ENCODE results near the gene TYSND1. TPM values are rescaled to one million over a fixed set of nuclear protein-coding genes. Genes with fewer than 3 reads are reported as not detected.
"Not testable (repeated sequence)": the region's sequence is repeated elsewhere in the genome, so short reads cannot be mapped to it uniquely, and the experiment has no call there.

Gene TYSND1
- total RNA-seq, 1 donor from 2014 or later: 10.6 TPM

DNA sequence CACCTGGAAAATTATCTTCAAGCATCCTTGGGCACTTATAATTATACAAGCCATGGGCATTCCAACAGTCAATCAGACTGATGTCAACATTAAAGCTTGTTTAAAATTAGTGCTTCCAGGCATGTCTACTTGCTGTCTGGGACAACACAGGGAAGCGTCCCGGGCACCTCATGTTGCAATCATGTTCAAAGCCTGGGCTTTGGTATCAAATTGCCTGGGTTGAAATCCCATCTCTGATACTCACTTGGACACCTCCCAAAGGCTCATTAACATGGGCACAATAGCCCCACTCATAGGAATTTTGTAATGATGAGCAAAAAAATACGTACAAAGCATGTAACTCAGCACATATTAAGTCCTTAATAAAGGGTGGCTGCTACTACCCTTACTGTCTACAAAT, 28.3 kb downstream of the TYSND1 start:
- DNase-seq (ENCODE audit: low spot score) (no peak), ATAC-seq (no peak)
- intact Hi-C loops (cut with DNase I): no loop called here

DNA sequence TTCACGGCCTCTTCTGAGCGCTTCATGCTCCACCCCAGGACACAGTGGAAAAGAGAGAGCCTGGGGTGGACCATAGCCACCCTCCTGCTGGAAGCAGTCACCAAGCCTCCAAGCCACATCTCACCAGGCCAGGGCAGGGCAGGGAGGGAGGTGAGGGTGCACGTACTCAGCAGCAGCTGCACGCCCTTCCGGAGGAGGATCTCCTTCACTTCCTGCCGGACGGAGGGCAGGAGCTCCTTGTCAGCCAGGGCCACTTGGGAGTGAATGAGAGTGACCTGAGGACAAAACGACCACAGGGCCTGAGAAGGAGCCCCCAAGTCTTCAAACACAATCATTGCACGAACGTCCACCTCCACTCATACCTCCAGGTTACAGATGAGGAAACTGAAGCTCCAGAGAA, 28.9 kb downstream of the TYSND1 start:
- ATAC-seq (peak; percentile 5), DNase-seq (ENCODE audit: low spot score) (no peak)
- intact Hi-C loops (cut with DNase I): no loop called here

DNA sequence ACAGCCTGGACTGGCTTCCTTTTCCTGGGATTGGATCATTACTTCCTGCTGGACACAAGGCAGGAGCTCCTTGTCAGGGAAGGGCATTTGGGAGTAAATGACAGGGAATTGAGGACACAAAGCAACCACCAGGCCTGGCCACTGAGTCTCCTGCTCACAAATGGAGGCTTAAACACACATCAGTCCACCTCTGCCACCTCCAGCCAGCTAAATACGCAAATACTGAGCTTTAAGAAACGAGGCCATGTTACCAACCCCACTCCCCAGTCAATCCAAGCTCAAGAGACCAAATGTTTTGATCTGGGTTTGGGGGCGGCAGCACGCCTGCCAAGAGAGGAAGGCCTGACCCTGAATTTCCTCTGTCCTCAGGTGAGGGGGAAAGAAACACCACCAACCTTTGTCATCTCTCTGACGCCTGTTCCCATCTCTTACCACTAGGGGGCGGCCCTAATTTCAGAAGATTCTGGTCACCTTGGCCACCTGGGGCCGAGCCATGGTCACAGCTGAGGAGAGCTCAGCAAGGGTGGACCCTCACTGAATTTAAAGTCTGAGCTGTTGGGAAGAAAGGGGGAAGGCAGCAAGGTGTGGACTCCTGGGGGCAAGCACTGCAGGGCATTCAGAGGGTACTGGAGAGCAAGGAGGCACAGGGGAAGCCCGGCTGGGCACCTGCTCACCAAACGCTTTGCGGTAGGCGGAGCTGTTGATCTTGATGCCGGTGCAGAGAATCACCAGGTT, 30.4 kb downstream of the TYSND1 start:
- DNase-seq (ENCODE audit: low spot score) (no peak), ATAC-seq (peak; percentile 35)
- intact Hi-C loops (cut with DNase I): no loop called here

DNA sequence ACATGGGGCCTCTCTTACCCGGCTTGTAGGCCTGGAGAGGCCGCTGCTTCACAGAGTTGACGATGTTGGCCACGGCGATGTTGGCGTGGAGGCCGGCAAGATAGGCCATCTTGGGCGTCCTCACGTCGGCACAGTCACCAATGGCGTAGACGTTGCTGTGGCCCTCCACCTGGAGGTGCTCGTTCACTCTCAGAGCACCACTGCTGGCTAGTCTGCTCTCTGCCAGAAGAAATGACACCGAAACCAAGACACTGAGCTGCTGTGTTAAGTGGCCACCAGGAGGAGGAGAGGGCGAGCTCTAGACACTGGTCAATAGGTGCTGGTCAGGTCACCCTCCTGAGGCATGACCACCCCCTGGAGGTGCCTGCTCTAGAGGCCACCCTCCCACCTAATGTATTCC, 31.6 kb downstream of the TYSND1 start:
- ATAC-seq (no peak), DNase-seq (ENCODE audit: low spot score) (no peak)
- intact Hi-C loops (cut with DNase I): no loop called here

DNA sequence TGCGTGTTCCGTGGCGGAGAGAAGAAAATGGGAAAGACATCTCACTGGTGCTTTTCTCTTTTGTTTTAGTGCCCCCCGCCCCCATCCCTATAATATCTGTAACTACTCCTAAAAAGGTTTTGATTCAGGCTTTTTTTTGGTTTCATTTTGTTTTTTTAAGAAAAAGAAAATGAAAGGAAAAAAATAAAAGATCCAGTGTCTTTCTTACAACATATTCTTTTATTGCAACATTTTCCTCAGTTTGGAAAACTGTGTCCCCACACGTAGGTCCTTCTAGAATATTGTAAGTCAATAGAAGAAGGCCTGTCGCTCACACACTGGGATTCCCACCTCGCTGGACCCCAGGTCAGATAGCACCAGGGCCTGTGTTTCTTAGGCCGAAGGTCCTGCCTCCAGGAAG, 34.4 kb downstream of the TYSND1 start:
- no peak for DNase-seq (ENCODE audit: low spot score)
- ATAC-seq: peak; percentile 14
- intact Hi-C loops (cut with DNase I): no loop called here

DNA sequence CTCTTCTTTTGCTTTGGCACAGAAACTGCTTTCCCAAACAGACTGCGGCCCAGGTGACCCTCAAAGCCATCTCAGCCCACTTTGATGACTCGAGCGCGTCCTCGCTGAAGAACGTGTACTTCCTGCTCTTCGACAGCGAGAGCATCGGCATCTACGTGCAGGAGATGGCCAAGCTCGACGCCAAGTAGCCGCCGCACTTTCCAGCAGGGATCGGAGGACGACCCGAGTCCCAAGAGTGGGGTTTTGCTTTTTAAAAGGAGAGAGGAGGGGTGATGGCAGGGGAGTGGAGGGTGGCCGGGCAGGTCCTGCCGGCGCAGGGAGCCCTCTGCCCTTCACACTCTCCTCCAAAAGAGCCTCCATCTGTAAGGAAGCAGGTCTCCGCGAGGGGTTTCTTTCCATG, 35.0 kb downstream of the TYSND1 start:
- DNase-seq (ENCODE audit: low spot score) (no peak), ATAC-seq (no peak)
- intact Hi-C loops (cut with DNase I): no loop called here

DNA sequence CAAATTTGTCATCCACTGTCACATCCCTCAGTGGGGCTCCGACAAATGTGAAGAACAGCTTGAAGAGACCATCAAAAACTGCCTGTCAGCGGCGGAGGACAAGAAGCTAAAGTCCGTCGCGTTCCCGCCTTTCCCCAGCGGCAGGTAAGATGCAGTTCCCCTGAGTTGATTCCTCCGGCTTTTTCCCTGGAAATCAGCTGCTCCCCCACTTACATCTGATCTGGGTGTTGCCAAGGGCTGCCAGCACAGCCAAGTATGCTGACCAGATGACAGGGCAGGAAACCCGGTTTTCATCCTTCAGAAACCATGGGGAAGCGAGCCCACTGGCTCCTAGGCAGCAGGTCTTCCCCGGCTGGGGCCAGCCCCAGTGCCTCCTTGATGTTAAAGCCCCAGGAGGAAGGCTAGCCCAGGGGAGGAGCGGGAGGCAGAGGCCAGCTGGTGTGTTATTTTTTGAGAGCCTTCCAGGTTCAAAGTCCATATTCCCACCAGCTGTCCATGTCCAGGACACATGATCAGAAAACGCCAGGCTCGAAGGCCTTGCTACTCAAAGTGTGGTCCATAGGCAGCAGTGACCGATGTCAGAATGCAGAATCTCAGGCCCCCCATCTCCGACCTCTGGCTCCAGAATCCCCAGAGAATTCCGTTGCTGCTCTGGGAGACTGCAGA, 37.3 kb downstream of the TYSND1 start:
- intact Hi-C loops (cut with DNase I): no loop called here
- ATAC-seq (no peak), DNase-seq (ENCODE audit: low spot score) (no peak)

DNA sequence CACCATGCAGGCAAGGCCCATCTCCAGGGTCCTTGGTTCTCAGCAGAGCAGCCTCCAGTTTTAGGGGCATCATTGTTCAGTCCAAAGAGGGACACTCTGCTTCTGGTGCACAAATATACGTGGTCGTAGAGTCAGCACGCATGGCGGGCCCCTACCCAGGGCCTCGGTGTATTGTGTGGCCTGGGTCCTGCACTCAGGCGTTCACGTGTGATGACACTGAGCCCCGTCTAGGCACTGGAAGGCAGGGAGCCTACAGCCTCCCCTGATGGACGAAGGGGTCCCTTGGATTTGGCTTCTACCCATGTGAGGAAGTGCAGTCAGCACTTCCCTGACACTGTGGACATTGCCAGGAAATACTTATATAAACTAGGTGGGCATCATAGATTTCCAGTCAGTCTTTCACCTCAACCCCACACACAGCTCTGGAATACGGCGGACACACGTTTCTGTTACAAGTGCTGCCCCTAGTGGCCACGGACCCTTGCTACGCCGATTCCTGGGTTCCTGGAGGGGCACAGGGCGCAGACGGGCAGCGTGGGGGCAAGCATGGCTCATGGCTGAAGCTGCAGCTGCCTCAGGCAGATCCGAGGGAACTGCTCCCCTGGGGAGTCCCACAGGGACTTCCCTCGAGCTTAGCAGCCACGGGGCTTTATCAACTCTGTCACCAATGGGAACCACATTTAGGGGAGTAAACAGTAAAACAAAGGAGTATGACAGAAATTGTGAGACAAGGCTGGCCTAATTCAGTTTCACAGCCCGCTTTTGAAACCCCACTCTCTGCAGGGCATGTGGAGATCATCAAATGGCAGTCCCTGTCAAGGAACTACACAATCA, 39.3 kb downstream of the TYSND1 start:
- no peak for DNase-seq (ENCODE audit: low spot score)
- ATAC-seq: peak; percentile 20
- intact Hi-C loops (cut with DNase I): no loop called here

DNA sequence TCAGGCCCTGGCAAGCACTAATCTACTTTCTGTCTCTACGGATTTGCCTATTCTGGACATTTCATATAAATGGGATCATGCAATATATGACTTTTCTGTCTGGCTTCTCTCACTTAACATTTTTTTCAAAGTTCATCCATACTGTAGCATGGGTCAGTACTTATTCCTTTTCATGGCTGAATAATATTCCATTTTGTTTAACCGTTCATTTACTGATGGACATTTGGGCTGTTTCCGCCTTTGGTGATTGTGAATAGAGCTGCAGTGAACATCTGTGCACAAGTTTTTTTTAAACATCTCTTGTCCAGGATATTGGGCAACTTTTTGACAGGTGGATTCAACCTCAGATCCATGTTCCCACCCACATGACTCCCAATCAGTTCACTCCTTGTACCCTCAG, 44.8 kb downstream of the TYSND1 start:
- DNase-seq (ENCODE audit: low spot score): no peak
- no peak for ATAC-seq
- intact Hi-C loops (cut with DNase I): no loop called here

DNA sequence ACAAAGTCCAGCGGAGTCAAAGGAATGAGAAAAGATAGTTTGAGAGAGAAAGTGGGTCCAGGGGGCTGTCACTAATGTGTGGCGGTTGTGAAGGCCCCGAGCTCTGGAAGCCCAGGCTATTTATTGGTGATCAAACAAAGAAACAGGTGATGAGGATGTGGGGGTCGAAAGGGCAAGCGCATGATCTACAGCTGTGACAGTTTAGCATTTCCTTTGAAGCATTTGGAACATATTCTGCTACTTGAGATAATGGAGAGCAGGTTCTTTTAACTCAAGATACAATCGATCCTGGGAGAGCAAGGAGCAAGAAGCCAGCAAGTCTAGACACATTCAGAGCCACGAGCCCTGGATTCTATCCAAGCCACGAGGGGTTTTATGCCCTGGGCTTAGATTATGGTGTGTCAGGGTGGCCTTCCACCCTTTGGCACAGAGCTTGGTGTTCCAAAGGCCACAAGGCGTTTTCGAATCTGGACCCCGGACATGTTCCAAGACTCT, 45.4 kb downstream of the TYSND1 start:
- intact Hi-C loops (cut with DNase I); ATAC-seq; DNase-seq (ENCODE audit: low spot score): not testable (repeated sequence)

DNA sequence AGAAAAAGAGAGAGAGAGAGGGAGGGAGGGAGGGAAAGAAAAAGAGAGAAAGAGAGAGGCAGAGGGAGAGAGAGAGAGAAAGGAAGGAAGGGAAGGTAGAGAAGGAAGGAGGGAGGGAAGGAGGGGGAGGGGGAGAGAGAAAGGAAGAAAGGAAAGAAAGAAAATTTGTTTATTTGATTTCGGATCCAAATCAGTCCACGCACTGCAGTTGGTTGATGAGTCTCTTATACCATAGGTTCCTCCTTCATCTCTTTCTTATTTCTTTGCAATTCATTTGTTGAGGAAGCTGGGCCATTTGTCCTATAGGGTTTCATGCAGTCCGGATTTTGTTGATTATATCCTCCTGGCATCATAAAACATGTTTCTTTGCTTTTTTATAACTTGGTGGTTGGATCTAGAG, 48.2 kb downstream of the TYSND1 start:
- intact Hi-C loops (cut with DNase I): no loop called here
- DNase-seq (ENCODE audit: low spot score): no peak
- no peak for ATAC-seq

DNA sequence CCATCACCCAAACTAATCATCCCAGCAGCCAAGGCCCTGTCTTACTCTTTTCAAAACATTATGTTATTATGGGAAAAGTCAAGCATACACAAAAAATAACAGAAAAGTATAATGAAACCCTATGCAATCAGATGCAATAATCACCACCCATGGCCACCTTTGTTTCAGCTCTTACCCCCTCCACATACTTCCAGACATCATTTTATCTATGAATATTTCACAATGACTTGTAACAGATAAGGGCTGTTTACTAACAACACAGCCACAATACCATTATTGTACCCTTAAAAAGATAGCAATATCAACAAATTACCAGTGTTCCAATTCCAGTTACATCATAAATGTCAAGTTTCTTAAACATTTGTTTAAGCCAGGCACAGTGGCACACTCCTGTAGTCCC, 49.0 kb downstream of the TYSND1 start:
- ATAC-seq (no peak), DNase-seq (ENCODE audit: low spot score) (no peak)
- intact Hi-C loops (cut with DNase I): no loop called here

DNA sequence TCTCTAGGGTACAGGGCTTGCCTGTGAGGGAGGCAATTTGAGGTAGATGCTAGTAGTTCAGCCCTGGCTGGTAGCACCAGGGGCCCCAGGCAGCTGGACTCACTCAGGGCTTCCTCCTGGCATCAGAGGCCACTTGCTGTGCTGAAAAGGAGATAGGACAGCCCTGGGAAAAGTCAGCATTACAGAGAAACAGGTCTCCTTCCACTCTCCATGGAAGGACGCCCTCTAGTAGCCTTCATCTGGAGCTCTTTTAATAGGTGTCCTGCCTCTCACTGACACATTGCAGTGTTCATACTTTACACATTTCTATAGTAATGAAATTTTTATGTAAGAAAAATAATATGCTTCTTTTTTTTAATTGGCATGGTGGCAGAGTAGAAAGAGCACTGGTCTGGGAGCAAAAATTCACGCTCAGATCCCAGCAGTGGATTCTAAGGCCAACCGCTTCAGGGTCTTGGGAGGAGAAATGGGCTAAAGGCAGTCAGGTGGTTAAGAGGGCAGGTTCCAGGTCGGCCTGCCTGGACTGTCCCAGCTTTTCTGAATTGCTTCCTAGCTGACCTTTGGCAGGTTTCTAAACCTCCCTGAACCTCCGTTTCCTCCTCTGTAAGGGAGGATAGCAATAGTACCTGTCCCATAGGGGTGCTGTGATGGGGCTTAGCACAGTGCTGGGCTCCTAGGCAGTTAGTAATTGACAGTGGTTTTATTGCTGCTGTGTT, 49.6 kb downstream of the TYSND1 start:
- DNase-seq (ENCODE audit: low spot score) (no peak), ATAC-seq (no peak)
- intact Hi-C loops (cut with DNase I): no loop called here

DNA sequence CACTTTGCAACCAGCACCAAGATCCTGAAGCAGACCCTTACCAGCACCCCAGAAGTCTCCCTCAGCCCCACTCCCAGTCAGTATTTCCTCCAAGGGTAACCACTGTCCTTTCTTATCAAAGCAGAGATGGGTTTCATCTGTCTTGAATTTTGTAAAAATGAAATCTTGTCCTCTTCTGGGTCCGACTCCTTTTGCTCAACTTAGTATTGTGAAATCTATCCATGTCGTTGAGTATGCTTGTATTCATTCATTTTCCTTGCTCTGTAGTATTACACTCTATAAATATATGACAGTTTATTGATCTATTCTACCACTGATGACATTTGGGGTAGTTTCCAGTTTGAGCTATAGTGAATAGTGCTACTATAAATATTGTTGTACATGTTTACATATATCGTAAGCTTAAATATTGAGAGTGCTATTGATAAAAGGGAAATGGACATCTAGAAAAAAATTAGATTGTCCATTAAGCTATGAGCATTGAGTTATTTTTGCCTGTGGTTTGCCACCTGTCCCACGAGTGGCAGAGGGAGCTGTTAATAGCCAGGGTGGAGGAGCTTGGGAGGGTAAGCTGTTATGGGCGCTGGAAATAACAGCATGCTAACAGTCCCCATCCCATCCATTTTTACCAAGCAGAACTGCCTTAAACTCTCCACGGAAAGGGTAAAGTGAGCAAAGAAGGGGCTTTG, 50.3 kb downstream of the TYSND1 start:
- intact Hi-C loops (cut with DNase I): no loop called here
- DNase-seq (ENCODE audit: low spot score): no peak
- no peak for ATAC-seq

DNA sequence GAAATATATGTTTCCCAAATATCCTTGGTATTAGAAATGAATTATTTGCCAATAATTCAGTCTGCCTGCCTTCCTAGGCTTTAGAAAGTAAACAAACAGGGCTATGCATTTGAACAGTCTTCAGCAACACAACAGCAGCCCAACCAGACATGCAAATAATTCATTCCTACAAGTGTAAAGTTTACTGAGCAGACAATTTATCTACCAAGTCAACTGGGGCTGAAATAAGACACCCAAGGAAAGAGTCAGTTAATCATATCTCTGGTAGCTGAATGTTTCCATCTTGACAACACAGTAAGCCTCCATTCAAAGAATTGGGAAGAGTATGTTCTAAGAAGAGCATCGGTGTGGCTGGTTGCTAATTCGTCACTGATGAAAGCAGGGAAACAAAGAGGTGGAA, 52.2 kb downstream of the TYSND1 start:
- ATAC-seq: no peak
- no peak for DNase-seq (ENCODE audit: low spot score)
- intact Hi-C loops (cut with DNase I): no loop called here

DNA sequence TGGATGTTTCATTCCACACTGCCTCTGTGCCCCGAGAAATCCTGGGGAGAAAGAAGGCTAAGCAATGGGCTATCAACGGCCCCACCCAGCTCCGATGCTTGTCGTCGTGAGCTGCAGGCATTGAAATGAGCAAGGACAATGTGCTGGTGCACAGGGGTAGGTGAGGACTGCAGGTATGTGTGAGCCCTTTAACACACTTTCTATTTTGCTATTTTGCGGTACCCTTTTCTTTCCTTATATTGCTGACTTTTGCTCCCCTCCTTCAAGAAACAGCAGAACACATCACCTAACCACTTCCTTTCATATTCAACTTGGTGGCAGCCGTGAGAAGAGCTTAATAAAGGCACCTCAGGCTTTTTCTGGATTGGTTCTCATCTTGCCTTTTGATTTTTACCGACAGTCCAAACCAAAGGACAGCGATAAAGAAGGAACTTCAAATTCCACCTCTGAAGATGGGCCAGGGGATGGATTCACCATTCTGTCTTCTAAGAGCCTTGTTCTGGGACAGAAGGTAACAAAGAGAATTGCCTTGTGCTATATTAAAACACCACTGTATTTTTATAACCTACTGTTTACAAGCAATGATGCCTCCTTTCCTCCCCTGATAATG, 53.1 kb downstream of the TYSND1 start:
- no peak for ATAC-seq
- intact Hi-C loops (cut with DNase I): no loop called here
- no peak for DNase-seq (ENCODE audit: low spot score)

DNA sequence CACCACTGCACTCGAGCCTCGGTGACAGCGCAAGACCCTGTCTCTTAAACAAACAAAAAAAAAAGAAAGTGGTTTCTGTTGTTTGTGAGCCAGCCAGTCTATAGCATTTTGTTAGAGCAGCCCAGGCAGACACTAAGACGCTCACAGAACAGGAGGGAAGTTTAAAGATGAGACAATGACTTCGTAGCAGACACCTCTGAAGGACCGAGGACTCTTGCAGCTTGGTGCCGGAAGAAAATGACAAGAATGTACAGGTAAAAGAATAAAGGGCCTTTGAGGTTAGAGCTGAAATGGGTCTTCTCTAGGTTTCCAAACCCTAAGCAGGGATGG, 54.1 kb downstream of the TYSND1 start:
- no peak for ATAC-seq
- DNase-seq (ENCODE audit: low spot score): no peak
- intact Hi-C loops (cut with DNase I): no loop called here

DNA sequence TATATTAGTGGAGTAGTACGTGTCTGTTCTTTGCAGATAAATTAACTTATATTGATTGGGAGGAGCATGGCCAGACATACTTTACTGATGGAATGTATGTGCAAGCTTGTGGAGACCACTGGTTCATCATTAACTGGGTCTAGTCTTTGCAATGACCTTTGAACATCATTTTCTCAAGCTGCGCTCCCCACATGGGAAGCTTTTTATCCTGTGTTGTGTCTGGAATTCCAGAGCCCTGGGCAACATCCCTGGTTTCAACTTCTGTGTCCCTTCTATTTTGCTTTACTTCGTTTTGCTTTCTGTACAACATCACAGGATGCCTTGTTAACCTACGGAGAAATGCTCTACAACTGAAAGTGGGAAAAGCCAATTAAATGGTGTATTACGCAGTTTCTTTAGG, 55.5 kb downstream of the TYSND1 start:
- DNase-seq (ENCODE audit: low spot score): no peak
- no peak for ATAC-seq
- intact Hi-C loops (cut with DNase I): no loop called here

DNA sequence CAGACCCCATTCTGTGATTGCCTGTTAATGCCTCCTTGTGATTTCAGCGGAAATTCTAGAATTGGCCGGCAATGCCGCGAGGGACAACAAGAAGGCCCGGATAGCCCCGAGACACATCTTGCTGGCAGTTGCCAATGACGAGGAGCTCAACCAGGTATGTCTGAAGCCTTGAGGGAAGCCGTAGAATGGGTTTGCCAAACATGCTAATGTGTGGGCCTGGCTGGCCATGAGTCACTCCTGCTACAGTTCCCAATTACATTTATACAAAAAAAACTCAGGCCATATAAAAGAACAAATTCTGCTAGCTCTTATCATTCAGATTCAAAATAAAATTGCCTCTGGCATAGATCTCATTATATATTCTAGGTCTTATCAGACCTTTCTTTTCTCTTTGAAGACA, 56.5 kb downstream of the TYSND1 start:
- intact Hi-C loops (cut with DNase I): no loop called here
- no peak for ATAC-seq
- no peak for DNase-seq (ENCODE audit: low spot score)
